GM19238 (cell line): ENCODE measurements around the gene KBTBD6.
"Not testable (repeated sequence)": the region's sequence is repeated elsewhere in the genome, so short reads cannot be mapped to it uniquely, and the experiment has no call there.

ENCODE experiments used
- DNase-seq: peaks from one replicate; pipeline ENCODE4 v3.0.0; 2011; ENCODE audit warnings: low spot score; ENCODE audit not compliant: insufficient read length

Gene KBTBD6

DNA sequence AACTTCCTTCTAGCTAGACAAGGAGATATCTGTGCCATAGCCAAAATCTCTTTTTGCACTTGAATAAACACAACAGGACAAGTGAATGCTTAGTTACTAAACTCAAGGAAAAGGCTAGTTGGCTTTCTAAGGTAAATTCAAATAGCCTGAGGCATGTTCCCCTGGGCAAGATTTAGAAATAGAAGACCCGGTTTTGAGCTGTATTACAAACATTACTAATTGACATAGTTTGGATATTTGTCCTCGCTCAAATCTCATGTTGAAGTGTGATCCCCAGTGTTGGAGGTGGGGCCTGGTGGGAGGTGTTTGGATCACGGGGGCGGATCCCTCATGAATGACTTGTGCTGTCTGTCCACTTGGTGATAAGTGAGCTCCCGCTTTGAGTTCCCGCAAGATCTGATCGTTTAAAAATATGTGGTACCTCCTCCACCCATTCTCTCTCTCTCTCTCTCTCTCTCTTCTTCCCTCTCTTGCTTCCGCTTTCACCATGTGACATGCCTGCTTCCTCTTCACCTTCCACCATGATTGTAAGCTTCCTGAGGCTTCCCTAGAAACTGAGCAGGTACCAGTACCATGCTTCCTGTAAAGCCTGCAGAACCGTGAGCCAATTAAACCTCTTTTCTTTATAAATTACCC lies 3.9 kb upstream of the KBTBD6 start:
- no peak for DNase-seq

DNA sequence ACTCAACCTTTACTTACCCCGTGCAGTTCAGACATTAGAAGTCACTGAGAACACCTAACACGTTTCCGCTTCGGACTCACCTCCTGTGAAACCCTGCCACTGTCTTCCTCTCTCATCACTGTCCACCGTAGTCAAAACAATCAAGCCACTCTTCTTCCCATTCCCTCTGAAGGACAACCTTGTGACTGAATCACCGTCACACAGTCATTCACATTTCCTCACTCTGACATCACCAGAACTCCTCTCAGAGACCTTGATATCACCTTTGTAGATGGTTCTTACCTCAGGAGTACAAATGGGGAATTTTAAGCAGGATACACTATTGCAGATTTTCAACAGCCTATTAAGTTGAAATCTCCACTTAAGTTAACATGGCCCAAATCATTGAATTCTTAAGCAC lies 1.3 kb upstream of the KBTBD6 start:
- DNase-seq: no peak

DNA sequence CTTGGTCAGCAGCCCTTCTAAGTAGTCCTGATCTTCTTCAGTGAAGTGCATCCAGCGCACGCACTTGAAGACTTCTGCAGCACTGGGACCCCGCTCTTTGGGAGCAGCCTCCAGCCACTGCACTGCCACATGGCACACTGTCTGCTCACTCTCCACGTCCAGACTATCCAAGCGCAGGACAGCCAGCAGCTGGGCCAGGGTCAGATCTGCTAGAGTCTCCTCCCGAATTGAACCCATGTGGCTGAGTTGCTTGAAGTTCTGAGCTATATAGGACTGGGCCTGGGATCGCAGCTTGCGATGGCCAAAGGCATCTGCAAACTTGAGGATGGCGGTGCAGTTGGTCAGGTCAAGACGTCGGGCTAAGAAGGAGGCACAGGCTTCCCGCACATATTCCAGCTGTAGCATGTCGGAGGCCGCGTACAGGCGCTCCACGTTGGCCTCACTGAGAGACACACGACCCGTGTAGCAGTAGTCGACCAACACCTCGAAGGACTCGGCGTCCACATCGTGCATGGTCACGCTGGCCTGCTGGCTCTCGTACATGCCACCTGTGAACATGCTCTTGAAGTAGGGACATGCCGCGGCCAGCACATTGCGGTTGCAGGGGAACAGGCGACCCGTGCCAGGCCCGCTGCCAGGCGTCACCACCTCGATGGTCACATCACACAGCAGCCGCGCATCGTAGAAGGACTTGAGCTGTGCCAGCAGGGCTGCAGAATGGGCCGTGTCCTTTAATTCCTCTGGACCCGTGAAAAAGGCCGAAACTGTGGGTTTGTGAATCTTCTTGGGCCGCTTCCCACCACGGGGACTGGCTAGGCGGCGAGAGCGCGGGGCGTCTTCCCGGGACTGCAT lies 716 bp downstream of the KBTBD6 start:
- DNase-seq: not testable (repeated sequence)

DNA sequence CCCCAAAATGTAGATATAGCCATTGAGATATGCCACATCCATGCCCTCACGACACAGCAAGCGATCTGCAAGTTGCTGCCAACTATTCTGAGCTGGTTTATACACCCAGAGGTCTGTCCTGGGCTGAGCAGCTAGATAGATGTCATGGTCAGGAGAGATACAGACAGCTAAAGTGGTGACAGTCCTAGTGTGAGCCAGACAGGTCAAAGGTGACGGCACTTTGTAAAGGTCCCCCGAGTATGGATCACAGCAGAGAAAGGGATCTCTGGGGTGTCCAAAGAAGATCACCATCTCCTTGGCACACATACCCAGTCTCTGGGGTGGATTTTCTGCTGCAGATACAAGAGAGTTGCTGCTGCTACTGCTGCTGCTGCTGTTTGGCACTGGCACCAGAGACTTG lies 1.4 kb downstream of the KBTBD6 start:
- DNase-seq: not testable (repeated sequence)

DNA sequence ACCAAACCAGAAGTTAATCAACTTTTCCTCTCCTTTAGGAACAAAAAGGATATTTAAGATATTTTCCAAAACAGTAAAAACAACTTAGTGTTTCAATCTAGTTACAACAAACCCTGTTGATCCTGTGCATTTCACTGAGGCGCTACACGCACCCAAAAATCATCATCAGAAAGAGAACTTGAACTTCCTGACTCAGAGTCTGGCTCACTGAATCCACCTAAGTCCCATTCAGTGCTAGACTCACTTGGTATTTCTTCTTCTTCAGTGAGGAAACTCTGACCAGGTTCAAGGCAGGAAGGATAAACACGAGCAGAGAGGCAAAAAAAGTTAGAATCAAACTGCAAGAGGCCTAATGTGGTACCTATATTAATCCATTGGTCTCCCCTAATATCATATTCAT lies 2.2 kb downstream of the KBTBD6 start:
- DNase-seq: no peak

DNA sequence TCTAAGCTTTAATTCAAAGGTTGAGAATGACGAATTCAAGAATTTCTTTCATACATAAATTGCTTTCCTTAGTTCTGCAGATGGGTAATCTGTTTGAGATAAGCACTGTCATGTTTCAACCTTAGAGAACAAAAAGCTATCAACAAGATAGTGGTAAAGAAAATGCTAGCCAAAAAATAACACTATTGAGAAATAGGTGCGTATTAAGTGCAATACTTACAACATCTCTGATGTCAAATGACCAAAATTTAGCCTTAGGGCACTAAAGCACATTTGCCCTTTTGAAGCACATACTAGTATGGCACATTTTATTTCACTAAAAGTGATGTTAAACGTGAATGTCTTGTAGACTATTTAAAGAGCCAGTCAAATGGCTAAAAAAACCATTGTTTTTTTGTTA lies 4.9 kb downstream of the KBTBD6 start:
- no peak for DNase-seq

DNA sequence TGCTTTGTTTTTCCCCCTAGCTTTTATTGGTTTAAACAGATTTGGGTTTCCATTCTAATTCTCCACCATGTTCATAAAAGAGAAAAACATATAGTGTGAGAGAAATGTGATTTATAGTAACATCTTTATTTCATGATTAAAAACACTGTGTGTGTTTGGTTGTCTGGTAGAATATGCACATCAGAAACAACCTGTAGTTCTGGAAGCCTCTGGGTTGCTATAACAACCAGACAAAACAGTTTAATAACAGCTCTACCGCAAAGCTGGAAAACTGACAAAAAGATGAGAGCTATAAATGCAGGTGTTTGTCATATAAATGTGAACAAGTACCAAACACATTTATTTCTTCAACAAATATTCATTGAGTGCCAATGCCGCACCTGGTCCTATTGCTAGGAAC lies 9.8 kb downstream of the KBTBD6 start:
- no peak for DNase-seq

DNA sequence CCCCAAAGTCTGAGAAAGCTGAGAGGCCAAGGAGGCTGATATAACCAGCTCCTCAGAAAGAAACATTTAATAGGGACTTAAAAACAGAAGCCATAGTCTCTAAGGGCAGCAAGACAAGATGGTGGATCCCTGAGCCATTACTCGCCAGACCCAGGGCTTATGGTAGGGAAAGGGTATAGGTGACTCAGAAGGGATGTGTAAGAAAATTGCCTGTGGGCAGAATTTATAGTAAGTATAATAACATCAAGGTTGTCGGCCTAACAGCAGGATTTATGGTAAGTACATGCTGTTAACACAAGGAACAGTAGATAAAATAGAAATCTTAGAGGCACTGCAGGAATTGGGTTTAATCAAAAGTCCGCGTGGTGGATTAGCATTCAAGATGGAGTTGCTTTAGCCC lies 14.7 kb downstream of the KBTBD6 start:
- DNase-seq: no peak

DNA sequence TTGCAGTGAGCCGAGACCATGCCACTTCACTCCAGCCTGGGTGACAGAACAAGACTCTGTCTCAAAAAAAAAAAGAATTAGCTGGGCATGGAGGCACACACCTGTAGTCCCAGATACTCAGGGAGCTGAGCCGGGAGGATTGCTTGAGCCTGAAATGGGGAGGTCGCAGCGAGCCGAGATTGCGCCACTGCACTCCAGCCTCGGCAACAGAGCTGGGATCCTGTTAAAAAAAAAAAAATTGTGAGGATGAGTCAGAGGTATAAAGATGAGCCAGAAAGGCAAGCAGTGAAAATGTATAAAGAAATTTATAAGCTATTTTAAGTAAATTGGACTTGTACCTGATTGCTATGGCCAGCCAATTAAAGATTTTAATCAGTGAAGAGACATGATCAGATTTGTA lies 21.1 kb downstream of the KBTBD6 start:
- no peak for DNase-seq

DNA sequence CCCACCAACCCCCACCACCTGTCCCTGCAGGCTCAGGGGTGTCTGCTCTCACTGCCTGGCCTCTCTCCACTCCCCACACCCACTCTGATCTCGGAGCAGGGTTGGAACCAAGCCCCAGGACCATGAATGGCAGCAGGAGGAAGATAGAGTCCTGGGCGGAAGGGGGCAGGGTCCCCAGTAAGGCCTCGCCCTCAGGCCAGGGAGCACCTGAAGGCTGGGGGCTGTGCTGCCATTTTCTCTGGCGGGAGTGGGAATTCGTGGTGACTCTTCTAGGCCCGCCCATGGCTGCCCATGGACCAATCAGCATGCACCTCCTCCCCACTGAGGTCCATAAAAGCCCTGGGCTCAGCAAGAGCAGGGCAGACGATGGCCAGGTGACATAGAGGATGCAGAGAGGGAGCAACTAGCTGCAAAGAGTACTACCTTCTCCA lies 25.0 kb downstream of the KBTBD6 start:
- no peak for DNase-seq

DNA sequence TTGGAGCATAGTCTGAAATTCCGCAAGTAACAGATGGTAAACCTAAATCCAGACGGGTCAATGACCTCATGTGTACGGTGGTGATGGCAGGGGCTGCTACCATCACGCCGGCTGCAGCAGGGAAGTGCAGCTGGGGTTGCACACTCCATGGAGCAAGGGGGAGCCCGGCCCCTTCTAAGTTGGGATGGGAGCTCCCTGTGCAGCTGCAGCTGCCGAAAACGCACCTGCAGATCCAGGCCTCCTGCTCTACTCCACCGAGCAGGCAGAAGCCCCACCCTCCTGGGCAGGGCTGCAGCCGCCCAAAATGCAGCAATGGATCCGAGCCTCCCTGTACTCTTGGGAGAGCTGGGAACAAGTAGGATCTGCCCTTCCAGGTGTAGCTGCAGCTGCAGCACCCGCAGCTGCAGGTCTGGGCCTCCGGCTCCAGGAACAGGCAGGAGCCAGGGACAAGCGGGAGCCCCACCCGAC lies 25.5 kb downstream of the KBTBD6 start:
- no peak for DNase-seq

DNA sequence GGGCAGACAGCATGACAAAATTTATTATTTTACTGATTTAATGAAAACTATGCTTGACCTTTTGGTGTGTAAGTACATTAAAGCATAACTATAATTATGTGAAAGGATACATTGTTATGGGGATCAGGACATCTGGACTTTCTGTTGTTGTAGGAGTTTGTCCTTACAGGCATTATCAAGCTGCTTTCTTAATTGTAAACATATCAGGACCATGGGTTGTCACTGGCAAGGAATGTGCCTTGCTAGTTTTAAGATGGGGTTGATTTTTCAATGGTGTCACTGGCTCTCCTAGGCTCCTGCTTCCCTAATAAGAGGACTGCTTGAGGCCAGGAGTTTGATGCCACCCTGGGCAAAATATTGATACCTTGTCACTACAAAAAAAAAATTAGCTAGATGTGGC lies 32.6 kb downstream of the KBTBD6 start:
- DNase-seq: no peak

DNA sequence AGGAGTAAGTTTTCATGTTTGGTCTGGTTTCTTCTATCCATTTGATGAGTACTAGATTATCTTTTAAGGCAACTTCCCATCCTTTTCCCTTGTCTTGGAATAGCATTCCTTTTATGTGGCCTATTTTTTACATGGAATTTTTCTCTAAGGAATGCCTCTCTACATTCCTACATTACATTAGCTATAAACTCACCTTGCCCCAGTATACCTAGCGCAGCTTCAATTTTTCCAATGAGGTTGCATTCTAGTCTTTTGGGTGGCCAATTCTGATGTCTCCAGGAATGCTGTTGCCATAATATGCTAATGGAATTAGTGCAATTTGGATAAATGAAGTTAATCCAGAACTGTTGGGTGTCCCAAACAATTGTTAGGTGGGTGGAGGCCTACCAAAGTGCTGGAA lies 33.8 kb downstream of the KBTBD6 start:
- DNase-seq: no peak

DNA sequence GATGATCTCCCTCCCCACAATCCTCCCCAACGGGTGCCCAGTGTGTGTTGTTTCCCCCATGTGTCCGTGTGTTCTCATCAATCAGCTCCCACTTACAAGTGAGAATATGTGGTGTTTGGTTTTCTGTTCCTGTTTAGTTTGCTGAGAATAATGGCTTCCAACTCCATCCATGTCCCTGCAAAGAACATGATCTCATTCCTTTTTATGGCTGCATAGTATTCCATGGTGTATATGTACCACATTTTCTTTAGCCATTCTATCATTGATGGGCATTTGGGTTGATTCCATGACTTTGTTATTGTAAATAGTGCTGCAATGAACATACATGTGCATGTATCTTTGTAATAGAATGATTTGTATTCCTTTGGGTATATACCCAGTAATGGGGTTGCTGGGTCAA lies 36.9 kb downstream of the KBTBD6 start:
- DNase-seq: not testable (repeated sequence)

DNA sequence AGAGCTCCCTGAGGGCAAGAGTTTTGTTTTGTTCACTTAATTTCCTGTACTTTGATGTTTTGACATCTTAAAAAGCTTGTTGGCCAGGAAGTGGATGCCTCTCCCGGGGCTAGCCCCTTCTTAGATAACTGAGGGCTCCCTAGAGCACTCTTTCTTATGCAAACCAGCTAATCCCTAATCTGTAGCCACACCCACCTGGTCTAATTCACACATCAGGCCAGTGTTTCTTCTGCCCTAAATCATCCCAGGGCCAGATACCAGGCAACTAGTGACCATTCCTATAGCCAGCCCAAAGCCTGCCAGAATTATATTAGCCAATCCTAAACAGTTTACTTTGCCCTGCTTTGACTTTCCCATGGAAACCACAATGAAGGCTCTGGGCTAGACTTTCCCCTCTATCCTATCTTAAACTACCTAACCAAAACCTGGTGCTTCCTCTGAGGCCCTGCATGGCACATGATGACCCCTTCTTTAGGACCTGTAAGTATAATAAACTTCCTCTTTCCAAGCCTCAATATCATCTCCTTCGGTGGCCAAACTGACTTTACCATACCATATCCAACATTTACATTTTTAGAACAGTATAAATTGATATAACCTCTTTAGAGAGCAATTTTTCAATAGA lies 46.5 kb downstream of the KBTBD6 start:
- no peak for DNase-seq

DNA sequence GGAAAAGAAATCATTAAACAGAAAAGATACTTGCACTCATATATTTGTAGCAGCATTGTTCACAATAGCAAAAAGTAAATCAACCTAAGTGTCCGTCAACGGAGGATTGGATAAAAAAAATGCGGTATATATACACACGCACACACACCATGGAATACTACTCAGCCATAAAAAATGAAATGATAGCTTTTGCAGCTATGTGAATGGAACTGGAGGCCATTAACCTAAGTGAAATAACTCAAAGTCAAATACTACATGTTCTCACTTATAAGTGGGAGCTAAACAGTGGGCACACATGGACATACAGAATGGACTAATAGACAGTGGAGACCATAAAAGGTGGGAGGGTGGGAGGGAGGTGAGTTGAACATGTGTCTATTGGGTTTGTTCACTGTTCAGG lies 52.9 kb downstream of the KBTBD6 start:
- no peak for DNase-seq
